GM12878 (cell line): ENCODE results near the gene NCAPD3. TPM values are rescaled to one million over a fixed set of nuclear protein-coding genes. Genes with fewer than 3 reads are reported as not detected.

Source experiments
- ATAC-seq: fragments of 200-7000 bp; cut with Tn5 transposase; 3 replicates; pipeline ENCODE4 v1.9.1; 2020; ENCODE audit warnings: mild to moderate bottlenecking, moderate library complexity
- BruUV-seq: library from RNA; stranded (reverse); fragments of 400-500 nt; replicated peaks from 2 replicates; lab custom pipeline; 2021; lab: Mats Ljungman, UMichigan
- CTCF ChIA-PET: fragments of 300-600 bp; sonication (Branson Sonifier 250); formaldehyde crosslinking; extraction: SDS; loops from one replicate; lab custom pipeline; 2021; ENCODE audit warnings: inconsistent platforms; lab: Yijun Ruan, JAX
- POLR2A ChIA-PET: fragments of 350-600 bp; formaldehyde crosslinking; extraction: SDS; loops from one replicate; lab custom pipeline; 2021; ENCODE audit warnings: inconsistent platforms; lab: Charles Lee
- RAD21 ChIA-PET: fragments of 300-600 bp; sonication (Branson Sonifier 250); formaldehyde crosslinking; loops from one replicate; lab custom pipeline; 2023; ENCODE audit warnings: antibody characterized with exemption; ENCODE audit not compliant: unreplicated experiment; lab: Charles Lee
- SMC1A ChIA-PET: fragments of 300-600 bp; sonication (Branson Sonifier 250); formaldehyde crosslinking; loops from one replicate; lab custom pipeline; 2023; ENCODE audit not compliant: unreplicated experiment, uncharacterized antibody; lab: Charles Lee
- DNase-seq: peaks from one replicate; pipeline ENCODE4 v3.0.0-alpha.2; 2011; ENCODE audit warnings: low read depth, low spot score
- FAIRE-seq: peaks from 3 replicates; lab custom pipeline; 2011; peaks lifted over from hg19 to GRCh38; lab: Jason Lieb, UNC
- H2AFZ ChIP-seq: 2 replicates; pipeline ENCODE4 v1.6.0; 2011; ENCODE audit warnings: low read depth, low read length, control low read depth; ENCODE audit not compliant: control insufficient read depth
- H3K27ac ChIP-seq: 2 replicates; pipeline ENCODE4 v1.5.1; 2011; ENCODE audit warnings: control low read depth; ENCODE audit not compliant: control insufficient read depth, insufficient read depth
- H3K27me3 ChIP-seq, 2 experiments: replicated peaks in 1 of 2; 2 replicates each; pipeline versions ENCODE4 v1.6.0 to v1.6.1; 2011; ENCODE audit warnings: low read length in 1 of 2; ENCODE audit not compliant: control insufficient read depth in 2 of 2, insufficient read depth in 2 of 2
- H3K36me3 ChIP-seq, 2 experiments: 2 replicates each; pipeline ENCODE4 v1.5.1; 2011; ENCODE audit warnings: low read length in 1 of 2; ENCODE audit not compliant: control insufficient read depth in 2 of 2, insufficient read depth in 2 of 2
- H3K4me1 ChIP-seq: 2 replicates; pipeline ENCODE4 v1.6.1; 2011; ENCODE audit warnings: mild to moderate bottlenecking, low read length, moderate library complexity, mixed read lengths; ENCODE audit not compliant: control insufficient read depth, insufficient read depth
- H3K4me2 ChIP-seq: 2 replicates; pipeline ENCODE4 v1.6.0; 2011; ENCODE audit warnings: control low read depth; ENCODE audit not compliant: control insufficient read depth, insufficient read depth
- H3K4me3 ChIP-seq: fragments of 200-600 bp; sonication (generic); 2 replicates; pipeline ENCODE4 v1.5.1; 2016
- H3K79me2 ChIP-seq: 2 replicates; pipeline ENCODE4 v1.6.0; 2011; ENCODE audit warnings: low read length; ENCODE audit not compliant: control insufficient read depth, insufficient read depth
- H3K9ac ChIP-seq: 2 replicates; pipeline ENCODE4 v1.8.0; 2011; ENCODE audit warnings: low read length, control low read depth, mixed read lengths; ENCODE audit not compliant: control insufficient read depth, insufficient read depth
- H3K9me3 ChIP-seq: replicated peaks from 3 replicates; pipeline ENCODE4 v1.5.1; 2011; ENCODE audit warnings: mild to moderate bottlenecking, low read length; ENCODE audit not compliant: control insufficient read depth, insufficient read depth
- H4K20me1 ChIP-seq: 2 replicates; pipeline ENCODE4 v1.6.0; 2011; ENCODE audit not compliant: control insufficient read depth, insufficient read depth
- BHLHE40 ChIP-seq, 2 experiments: fragments of 450-650 bp in 1 of 2; IDR thresholded peaks; 2 replicates each; pipeline ENCODE4 v1.6.1; 2011 to 2017; ENCODE audit warnings: low read depth in 2 of 2, borderline replicate concordance in 1 of 2, improper control_type of control experiment in 1 of 2, low read length in 1 of 2, mild to moderate bottlenecking in 1 of 2
- EP300 ChIP-seq, 2 experiments: fragments of 150-350 bp in 1 of 2; IDR thresholded peaks; 2 replicates each; pipeline ENCODE4 v1.6.1; 2011 to 2012; ENCODE audit warnings: low read depth in 2 of 2, low read length in 2 of 2, borderline replicate concordance in 1 of 2, improper control_type of control experiment in 1 of 2, inconsistent platforms in 1 of 2; ENCODE audit not compliant: control insufficient read depth in 1 of 2
- GATAD2B ChIP-seq: fragments of 450-650 bp; conservative IDR thresholded peaks from 2 replicates; pipeline ENCODE4 v1.6.1; 2017; ENCODE audit warnings: low read depth, mild to moderate bottlenecking, moderate library complexity
- MEF2A ChIP-seq: IDR thresholded peaks from 2 replicates; pipeline ENCODE4 v1.6.1; 2011; ENCODE audit warnings: low read depth, mild to moderate bottlenecking, low read length, moderate library complexity; ENCODE audit not compliant: insufficient read depth
- MEF2B ChIP-seq: fragments of 450-650 bp; IDR thresholded peaks from 2 replicates; pipeline ENCODE4 v1.6.1; 2018; ENCODE audit warnings: mild to moderate bottlenecking, moderate library complexity; ENCODE audit not compliant: partially characterized antibody, poor library complexity, severe bottlenecking
- MYB ChIP-seq: fragments of 150-350 bp; IDR thresholded peaks from 2 replicates; pipeline ENCODE4 v1.6.1; 2014; ENCODE audit warnings: mild to moderate bottlenecking, low read depth, low read length, borderline replicate concordance
- NFYA ChIP-seq: IDR thresholded peaks from 2 replicates; pipeline ENCODE4 v1.6.1; 2011; ENCODE audit warnings: low read depth, mild to moderate bottlenecking, low read length, improper control_type of control experiment, borderline replicate concordance
- ZBED1 ChIP-seq: IDR thresholded peaks from 2 replicates; pipeline ENCODE4 v1.6.1; 2016; ENCODE audit warnings: borderline replicate concordance
- WGBS: methylation state at CpG from one replicate; pipeline ENCODE4 v1.1.6; 2016; ENCODE audit warnings: low lambda C conversion rate; ENCODE audit not compliant: insufficient replicate concordance, insufficient coverage; ENCODE audit errors: missing lambda C conversion rate; 5-methylcytosine and 5-hydroxymethylcytosine counted together
- in situ Hi-C: fragments of 300-500 bp; cut with MboI; formaldehyde crosslinking; loops from 9 replicates; pipeline ENCODE4 v1.14.3; 2018; ENCODE audit warnings: mixed read lengths
- intact Hi-C: fragments of 100-400 bp; cut with micrococcal nuclease; formaldehyde crosslinking; loops from one replicate; pipeline ENCODE4 v1.14.2; 2022; ENCODE audit not compliant: unreplicated experiment
- polyA plus RNA-seq, 11 experiments: library from polyadenylated mRNA; depleted of rRNA in 4 of 11; unstranded in 6 of 11; stranded (reverse) in 5 of 11; fragments of >200 nt; fragmentation: Nextera tagmentation in 4 of 11; fragmentation: Illumina TruSeq in 1 of 11; extraction: Ambion mirVana in 4 of 11; extraction: Trizol in 1 of 11; gene quantifications; 1 replicate in 1 of 11; 2 replicates in 10 of 11; pipeline versions ENCODE4 v1.2.1 to v1.2.3, GENCODE V29; 2011 to 2016; ENCODE audit warnings: inconsistent platforms in 2 of 11, missing spikeins in 2 of 11, low read depth in 1 of 11
- total RNA-seq, 4 experiments: library from RNA; depleted of rRNA in 3 of 4; stranded (reverse); fragments of >200 nt in 3 of 4; fragmentation: Illumina TruSeq in 1 of 4; extraction: Trizol in 1 of 4; gene quantifications; 2 replicates each; pipeline versions ENCODE4 v1.2.1 to v1.2.3, GENCODE V29; 2013 to 2021
- TF ChIP-seq, protein P1 (sequence below): IDR thresholded peaks from 2 replicates; pipeline ENCODE4 v1.6.1; 2012; ENCODE audit warnings: improper control_type of control experiment, low read depth, low read length; ENCODE audit not compliant: insufficient replicate concordance
- TF ChIP-seq, protein P2 (sequence below): IDR thresholded peaks from 2 replicates; pipeline ENCODE4 v1.6.1; 2011; ENCODE audit warnings: borderline replicate concordance, low read depth, mild to moderate bottlenecking, moderate library complexity, mixed read lengths, low read length; ENCODE audit not compliant: insufficient read depth; ENCODE audit errors: extremely low read length
- TF ChIP-seq, protein P3 (sequence below): fragments of 150-350 bp; IDR thresholded peaks from 2 replicates; pipeline ENCODE4 v1.6.1; 2016; ENCODE audit warnings: low read depth, low read length

Gene NCAPD3
- total and polyA plus RNA-seq, 10 of the 15 experiments (the other 5 are each of a cell fraction or from before 2014, with no cell fraction given) = 14.9 to 58.2 (median 48.2) TPM

DNA sequence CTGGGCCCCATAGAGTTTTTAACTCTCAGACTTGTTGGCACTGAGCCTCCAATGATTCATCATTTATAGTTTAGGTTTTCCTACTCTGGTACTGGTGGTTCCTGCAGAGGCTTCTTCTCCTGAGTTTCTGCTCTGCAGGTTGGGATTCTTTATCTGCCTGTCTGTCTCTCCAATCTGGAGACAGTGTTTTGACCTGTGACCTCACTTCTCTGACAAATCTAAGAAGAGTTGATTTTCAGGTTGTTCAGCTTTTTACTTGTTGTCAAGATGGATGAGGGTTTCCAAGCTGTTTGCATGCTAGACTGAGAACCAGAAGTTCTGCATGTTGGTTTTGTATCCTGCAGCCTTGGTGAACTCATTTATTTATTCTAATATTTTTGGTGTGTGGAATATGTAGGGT is 91.0 kb downstream of the NCAPD3 start (continued):
- TF ChIP-seq, protein P1, sequence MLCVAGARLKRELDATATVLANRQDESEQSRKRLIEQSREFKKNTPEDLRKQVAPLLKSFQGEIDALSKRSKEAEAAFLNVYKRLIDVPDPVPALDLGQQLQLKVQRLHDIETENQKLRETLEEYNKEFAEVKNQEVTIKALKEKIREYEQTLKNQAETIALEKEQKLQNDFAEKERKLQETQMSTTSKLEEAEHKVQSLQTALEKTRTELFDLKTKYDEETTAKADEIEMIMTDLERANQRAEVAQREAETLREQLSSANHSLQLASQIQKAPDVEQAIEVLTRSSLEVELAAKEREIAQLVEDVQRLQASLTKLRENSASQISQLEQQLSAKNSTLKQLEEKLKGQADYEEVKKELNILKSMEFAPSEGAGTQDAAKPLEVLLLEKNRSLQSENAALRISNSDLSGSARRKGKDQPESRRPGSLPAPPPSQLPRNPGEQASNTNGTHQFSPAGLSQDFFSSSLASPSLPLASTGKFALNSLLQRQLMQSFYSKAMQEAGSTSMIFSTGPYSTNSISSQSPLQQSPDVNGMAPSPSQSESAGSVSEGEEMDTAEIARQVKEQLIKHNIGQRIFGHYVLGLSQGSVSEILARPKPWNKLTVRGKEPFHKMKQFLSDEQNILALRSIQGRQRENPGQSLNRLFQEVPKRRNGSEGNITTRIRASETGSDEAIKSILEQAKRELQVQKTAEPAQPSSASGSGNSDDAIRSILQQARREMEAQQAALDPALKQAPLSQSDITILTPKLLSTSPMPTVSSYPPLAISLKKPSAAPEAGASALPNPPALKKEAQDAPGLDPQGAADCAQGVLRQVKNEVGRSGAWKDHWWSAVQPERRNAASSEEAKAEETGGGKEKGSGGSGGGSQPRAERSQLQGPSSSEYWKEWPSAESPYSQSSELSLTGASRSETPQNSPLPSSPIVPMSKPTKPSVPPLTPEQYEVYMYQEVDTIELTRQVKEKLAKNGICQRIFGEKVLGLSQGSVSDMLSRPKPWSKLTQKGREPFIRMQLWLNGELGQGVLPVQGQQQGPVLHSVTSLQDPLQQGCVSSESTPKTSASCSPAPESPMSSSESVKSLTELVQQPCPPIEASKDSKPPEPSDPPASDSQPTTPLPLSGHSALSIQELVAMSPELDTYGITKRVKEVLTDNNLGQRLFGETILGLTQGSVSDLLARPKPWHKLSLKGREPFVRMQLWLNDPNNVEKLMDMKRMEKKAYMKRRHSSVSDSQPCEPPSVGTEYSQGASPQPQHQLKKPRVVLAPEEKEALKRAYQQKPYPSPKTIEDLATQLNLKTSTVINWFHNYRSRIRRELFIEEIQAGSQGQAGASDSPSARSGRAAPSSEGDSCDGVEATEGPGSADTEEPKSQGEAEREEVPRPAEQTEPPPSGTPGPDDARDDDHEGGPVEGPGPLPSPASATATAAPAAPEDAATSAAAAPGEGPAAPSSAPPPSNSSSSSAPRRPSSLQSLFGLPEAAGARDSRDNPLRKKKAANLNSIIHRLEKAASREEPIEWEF = no peak
- TF ChIP-seq, all 136 proteins: peak for 0

DNA sequence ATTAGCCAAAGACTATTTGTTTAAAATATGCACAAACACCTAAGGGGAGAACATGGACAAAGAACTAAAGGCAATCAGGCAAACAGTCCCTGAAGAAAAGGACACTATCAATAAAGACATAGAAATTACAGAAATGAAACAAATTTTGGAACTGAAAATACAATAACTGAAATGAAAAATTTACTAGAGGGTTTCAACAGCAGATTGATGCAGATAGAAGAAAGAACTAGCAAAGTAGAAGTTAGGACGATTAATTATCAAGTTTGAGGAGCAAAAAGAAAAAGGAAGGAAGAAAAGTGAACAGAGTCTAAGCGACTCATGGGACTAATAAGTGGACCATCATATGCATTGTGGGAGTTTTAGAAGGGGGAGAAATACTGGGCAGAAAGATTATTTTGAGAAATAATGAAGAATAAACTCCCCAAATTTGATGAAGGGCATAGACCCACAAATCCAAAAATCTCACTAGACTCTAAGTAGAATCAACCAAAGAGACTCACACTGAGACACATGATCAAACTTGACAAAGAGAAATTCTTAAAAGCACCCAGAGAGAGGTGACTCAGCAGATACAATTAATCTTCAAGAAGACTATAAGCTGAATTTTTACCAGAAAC is 92.0 kb downstream of the NCAPD3 start:
- no peaks in the 10 kb centered on the region for H3K79me2 ChIP-seq
- WGBS = 26% methylated on average over 2 of the region's 2 CpGs
- ChIA-PET RAD21 (no interaction called here), SMC1A (no interaction called here), POLR2A (no interaction called here), CTCF (no interaction called here)
- in situ Hi-C loops (no loop called here), intact Hi-C loops (no loop called here)
- no peaks in the 10 kb centered on the region for H4K20me1 ChIP-seq
- no peaks in the 10 kb centered on the region for H3K36me3 ChIP-seq
- H3K4me1 ChIP-seq = no peaks in the 10 kb centered on the region
- H3K9ac ChIP-seq = no peak overlapping the region
- no peak overlapping the region for H3K4me3 ChIP-seq
- H3K4me2 ChIP-seq = no peak overlapping the region
- H3K27me3 ChIP-seq = no peaks in the 10 kb centered on the region
- no peak for DNase-seq
- no peaks in the 10 kb centered on the region; the same call in 1 of the 3 replicates for H3K9me3 ChIP-seq
- no peak for ATAC-seq
- BruUV-seq = no TSS peak
- H3K27ac ChIP-seq = no peak overlapping the region
- FAIRE-seq = no peak
- H2AFZ ChIP-seq = no peak overlapping the region
- TF ChIP-seq GATAD2B (no peak), MEF2A (no peak), MEF2B (no peak), BHLHE40 (IDR thresholded peaks at IDR 0.05; ENCODE audit: borderline replicate concordance in 1 of 2, low read depth in 2 of 2, low read length in 1 of 2) (no peak), ZBED1 (no peak), MYB (no peak), EP300 (IDR thresholded peaks at IDR 0.05; ENCODE audit: borderline replicate concordance in 1 of 2, control insufficient read depth in 1 of 2, low read depth in 2 of 2, low read length in 2 of 2) (no peak), NFYA (no peak)
- TF ChIP-seq, protein P2, sequence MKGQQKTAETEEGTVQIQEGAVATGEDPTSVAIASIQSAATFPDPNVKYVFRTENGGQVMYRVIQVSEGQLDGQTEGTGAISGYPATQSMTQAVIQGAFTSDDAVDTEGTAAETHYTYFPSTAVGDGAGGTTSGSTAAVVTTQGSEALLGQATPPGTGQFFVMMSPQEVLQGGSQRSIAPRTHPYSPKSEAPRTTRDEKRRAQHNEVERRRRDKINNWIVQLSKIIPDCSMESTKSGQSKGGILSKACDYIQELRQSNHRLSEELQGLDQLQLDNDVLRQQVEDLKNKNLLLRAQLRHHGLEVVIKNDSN = no peak
- TF ChIP-seq, protein P3, sequence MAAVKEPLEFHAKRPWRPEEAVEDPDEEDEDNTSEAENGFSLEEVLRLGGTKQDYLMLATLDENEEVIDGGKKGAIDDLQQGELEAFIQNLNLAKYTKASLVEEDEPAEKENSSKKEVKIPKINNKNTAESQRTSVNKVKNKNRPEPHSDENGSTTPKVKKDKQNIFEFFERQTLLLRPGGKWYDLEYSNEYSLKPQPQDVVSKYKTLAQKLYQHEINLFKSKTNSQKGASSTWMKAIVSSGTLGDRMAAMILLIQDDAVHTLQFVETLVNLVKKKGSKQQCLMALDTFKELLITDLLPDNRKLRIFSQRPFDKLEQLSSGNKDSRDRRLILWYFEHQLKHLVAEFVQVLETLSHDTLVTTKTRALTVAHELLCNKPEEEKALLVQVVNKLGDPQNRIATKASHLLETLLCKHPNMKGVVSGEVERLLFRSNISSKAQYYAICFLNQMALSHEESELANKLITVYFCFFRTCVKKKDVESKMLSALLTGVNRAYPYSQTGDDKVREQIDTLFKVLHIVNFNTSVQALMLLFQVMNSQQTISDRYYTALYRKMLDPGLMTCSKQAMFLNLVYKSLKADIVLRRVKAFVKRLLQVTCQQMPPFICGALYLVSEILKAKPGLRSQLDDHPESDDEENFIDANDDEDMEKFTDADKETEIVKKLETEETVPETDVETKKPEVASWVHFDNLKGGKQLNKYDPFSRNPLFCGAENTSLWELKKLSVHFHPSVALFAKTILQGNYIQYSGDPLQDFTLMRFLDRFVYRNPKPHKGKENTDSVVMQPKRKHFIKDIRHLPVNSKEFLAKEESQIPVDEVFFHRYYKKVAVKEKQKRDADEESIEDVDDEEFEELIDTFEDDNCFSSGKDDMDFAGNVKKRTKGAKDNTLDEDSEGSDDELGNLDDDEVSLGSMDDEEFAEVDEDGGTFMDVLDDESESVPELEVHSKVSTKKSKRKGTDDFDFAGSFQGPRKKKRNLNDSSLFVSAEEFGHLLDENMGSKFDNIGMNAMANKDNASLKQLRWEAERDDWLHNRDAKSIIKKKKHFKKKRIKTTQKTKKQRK = no peak
